HG03439 (cell line): ENCODE data around the gene EPS15.
"Not testable (repeated sequence)": the region's sequence is repeated elsewhere in the genome, so short reads cannot be mapped to it uniquely, and the experiment has no call there.

ENCODE experiments used
- ATAC-seq: cut with Tn5 transposase; IDR thresholded peaks from one replicate; pipeline ENCODE4 v1.9.1; 2021; ENCODE audit warnings: mild to moderate bottlenecking, moderate library complexity; ENCODE audit not compliant: unreplicated experiment

EPS15 gene

DNA sequence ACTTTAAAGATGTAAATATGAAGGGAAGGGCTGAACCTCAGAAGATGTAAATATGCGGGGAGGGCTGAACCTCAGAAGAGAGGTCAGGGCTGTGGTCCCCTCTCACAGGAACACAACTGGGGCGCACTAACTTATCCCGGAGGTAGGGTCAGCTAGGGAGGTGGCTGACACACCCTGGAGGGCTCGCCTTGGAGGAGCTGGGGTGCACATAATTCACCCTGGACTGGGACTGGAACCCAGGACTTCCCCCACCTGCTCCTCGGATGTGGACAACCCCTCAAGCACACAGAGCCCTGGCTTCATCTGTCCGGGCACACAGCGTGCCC is 174.8 kb downstream of the EPS15 start:
- no peak for ATAC-seq

DNA sequence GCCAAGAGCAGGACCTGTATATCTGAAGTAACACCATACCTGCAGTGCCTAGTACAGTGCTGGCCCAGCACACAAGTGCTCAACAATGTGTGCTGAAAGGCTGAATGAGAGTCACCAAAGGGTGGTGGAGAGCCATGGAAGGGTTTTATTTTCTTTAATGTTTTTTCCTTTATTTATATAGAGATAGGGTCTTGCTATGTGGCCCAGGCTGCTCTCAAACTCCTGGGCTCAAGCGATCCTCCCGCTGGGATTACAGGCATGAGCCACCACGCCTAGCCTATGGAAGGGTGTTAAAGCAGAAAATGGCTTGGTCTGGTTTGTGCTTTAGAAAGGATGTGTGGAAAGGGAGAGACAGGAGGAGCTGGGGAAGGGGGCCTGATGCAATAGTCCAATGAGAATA is 175.4 kb downstream of the EPS15 start:
- no peak for ATAC-seq

DNA sequence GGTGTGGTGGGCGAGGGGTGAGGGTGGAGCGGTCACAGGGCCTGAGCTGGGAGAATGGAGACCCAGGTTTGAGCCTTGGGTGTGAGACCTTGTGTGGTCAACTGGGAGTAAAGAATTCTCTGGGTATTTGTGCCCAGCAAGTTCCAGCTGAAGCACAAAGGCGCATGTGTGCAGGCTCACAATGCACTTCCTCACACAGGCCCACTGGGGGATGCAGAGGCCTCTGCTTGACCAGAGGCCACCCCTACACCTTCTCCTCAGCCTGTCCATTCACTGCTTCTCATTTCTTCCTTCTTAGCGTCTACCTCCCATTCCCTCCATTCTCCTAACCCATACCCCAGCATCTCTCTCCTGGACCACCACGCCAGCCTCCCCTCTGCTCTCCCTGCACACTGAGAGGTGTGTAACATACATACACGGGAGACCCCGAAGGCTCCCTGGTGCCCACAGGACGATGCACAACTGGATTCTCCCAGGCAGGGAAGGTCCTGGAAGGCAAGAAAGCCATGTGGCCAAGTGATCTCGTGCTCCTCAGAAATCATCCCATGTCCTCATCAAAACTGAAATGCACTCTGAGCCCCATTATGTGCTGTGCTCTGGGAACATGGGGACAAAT is 176.4 kb downstream of the EPS15 start:
- ATAC-seq: no peak

DNA sequence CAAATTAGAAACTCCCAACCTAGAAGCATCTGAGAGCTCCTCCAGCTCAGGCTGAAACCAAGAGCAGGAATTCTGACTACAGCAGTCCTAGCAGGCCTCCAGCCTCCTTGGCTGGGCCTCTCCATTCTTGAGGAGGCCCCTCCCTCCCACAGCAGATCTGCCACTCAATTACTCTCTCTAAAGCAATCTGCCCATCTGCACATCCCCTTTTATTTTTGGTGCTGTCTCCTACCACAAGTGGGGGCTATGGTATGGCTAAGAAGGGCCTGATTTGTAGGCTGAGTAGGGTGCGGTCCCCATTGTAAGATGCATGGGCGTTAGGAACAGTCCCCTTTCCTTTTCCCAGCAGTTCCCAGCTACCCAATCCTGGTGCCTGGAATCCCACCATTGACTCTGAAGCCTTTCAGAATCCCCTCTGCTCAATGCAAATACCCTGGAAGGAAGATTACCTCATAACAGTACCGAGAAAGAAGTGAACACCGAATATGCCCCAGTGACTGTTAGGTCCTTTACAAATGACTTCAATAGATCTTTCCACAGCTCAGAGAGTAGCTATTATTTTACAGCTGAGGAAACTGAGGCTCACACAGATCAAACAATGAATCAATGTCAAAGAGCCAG is 177.1 kb downstream of the EPS15 start:
- ATAC-seq: peak; percentile 46

DNA sequence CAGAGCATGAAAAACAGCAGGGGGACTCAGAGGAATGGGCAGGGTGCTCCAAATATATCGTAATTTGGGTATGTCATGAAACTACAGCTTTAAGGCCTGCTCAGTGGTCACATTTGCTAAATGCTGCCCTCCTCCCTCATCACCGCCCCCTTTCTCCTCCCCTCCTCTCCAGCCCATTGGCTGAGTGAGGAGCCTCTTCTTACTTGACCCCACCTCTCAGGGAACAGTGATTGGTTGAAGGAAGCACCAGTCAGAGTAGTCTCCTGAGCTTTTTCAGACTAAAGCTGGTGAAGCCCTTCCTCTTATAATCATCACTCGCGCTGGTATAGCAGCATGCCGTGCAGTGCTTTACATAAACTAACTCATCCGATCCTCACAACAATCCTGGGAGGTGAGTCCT is 178.7 kb downstream of the EPS15 start:
- ATAC-seq: no peak

DNA sequence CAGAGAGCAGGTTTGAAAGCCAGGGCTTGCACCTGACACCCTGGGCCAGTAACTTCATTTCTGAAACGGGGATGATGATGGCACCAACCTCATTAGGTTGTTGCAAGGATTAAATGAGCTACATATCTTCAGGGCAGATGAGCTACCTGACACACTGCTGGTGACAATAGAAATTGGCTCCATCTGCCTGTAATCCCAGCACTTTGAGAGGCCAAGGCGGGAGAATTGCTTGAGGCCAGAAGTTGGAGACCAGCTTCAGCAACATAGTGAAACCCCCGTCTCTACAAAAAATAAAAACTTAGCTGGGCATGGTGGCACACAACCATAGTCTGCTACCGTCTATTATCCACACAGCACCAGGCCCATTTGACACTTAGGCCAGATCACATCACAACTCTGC is 182.4 kb downstream of the EPS15 start:
- no peak for ATAC-seq

DNA sequence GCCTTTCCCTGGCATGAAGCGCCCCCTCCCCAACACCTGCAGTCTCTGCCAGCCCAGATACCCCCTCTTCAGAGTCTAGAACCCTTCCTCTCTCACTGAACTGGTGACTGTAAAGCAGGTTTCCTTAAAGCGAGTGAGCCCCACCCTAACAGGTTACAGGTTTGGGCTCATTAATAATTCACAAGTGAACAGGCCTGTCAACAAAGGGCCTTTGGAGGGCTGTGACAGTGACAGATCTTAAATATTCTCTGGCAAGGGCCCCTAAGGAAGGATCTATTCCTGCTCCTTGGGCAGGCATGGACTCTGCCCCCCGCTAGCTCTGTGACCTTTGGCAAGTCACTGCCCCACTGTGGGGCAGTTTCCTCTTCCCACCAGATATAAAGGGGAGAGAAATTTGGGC is 183.1 kb downstream of the EPS15 start:
- no peak for ATAC-seq

DNA sequence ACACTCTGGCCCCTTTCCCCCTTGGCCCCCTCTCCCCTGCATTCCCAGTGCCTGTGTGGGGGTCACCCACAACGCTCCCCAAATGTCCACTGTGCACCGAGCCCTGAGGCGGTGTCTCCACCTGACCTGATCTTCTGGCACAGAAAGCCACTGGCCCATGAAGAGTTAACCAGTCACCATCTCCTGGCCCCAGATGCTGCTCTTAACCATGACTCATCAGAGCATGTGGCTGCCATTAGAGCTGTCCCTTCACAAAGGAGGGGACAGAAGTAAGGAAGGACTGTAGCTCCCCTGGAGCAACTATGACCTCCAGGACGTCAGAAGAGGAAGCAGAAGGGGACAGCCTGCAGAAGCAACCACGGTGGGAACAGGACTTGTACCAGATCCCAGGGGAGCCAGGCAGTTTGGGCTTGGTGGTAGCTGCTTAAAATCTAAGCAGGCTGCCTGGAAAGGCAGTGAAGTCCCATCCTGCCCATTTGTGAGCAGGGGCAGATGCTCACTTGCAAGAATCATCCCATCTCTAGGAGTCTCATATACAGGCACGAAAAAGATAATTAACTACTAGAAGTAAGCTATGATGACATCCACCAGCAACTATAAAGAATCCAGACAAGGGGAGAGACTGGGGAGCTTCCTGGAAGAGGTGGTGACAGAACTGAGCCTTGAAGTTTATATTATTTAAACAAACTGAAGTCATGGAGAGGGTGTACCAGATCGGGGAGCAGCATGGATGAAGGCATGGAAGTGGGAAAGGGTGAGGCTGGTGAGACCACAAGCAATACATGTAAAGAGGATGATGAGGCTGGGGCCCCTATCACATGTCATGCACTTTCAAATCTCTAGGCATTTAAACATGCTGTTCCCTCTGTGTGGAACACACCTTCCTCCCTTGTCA is 187.6 kb downstream of the EPS15 start:
- ATAC-seq: peak; percentile 57

DNA sequence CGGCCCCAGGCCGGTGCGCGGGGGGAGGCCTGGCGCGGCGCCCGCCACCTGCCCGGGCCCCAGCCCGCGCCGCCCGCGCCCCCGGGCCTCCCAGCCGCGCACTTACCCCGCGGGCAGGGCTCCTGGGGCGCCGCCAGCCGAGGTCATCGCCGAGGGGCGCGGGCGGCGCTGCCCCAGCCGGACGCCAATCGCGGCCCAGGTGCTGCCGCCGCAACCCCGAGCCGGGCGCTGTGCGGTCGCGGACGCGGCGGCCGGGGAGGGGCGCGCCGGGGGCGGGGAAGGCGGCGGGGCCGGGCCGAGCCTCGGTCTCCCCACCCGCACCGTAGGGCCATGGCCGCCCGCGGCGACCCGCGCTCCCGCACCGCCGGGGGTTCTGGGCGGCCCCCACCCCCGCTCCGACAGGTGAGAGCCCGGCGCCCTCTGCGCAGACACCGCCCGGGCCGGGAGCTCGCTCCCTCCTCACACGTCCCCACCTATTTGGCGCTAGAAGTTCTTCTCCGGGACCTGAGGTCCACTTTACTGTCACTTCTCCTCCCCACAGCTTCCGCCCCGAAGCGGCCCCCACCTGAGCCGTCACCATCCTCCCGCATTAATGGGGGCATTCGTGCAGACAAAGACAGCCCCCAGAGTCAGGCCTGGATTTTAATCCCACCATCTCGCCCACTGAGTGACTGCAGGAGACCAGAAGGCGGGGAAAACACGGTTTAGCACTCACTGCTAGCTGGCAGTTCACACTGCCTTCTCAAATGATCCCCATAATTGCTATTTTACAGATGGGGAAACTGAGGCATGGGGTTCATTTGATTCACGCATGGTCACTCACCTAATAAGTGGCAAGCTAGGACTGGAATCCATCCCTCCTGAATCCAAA is 188.5 kb downstream of the EPS15 start, which contains the start of gene TTC39A:
Gene TTC39A, minus strand, starts transcription at position 232 of the 871 bp plus-strand sequence. Its CDS starts 85 bp downstream, at position 147.
- no peak for ATAC-seq

DNA sequence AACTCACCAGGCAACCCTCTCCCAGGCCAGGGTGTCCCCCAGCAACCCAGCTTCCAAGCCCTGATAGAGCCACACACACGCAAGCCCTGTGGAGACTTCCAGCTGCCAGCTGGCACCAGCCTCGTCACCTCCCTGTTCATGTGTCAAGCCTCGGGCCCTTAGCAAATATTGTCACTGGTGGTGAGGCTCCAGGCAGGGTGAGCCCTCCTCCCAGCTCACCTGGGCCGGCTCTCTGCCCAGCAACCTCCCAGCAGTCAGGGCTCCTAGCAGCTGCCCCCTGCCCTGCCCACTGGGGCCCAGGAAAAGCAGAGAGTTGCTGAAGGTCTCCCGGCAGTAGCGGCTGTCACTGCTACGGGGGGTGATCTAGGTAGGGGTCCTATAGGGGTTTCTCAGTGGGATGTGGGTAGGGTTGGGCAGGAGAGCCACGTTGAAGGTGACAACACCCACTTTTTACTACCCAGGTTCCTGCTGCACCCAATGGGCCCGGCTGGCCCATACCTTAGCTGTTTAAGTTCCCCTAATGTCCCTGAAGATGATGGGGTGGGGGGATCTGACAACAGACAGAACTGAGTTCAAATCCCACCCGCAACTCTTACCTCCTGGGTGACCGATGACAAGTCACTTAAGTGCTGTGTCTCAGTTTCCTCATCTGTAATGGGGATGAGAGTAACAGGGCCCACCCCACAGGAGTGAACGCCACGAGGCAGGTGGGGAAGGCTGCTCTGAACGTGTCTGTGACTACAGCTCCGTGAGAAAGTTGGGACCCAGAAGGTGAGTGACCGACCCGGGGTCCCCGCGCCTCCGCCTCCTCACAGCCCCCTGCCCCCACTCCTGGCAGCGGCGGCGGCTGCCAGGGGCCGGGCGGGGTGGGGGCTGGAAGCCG is 189.4 kb downstream of the EPS15 start:
- no peak for ATAC-seq

DNA sequence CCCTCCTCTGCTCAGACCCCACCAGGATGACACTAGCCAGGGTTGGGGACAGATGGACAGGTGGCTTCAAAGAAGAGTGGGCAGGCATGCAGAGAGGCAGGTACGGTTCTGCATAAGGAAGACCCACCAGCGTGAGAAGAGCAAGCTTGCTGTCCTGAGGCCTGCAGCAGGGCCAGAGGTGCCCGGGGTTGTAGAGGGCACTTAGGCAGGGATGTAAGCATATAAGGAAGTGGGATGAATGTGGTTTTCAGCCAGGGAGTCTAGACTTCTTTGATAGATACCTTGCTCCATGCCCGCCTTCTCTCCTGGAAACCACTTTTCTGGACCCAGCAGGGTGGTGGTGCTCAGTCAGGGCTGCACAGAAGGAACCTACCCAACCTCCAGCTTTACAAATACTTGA is 190.1 kb downstream of the EPS15 start:
- no peak for ATAC-seq

DNA sequence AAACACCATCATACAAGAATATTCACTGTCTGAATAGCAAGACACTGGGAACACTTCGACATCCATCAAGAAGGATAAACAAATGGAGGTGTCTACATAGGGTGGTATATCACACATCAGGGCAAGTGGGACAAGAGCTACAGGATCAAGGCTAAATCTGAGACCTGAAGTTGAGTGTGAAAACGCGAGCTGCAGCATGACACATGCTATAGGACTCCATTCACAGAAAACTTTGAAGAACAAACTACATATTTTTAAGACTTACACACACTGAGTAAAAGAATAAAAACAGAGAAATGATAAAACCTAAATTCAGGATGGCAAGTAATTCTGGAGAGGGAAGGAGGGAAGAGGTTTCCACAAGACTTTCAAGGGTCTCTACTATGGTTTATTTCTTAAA is 190.8 kb downstream of the EPS15 start:
- no peak for ATAC-seq

DNA sequence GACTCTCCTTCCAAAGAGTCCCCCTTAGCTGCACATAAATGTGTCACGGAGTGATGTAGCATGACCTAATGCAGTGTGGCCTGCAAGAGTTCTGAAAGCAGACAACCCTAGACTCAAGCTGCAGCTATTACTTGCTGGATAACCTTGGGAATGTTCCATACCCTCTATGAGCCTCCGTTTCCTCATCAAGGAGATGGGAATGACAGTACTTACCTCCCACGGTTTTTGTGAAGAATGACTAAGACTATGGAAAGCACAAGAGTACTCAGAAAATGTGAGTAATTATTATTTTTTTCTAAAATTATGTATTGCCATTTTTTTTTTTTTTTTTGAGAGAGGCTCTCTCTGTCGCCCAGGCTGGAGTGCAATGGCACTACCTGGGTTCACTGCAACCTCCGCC is 191.7 kb downstream of the EPS15 start:
- no peak for ATAC-seq

DNA sequence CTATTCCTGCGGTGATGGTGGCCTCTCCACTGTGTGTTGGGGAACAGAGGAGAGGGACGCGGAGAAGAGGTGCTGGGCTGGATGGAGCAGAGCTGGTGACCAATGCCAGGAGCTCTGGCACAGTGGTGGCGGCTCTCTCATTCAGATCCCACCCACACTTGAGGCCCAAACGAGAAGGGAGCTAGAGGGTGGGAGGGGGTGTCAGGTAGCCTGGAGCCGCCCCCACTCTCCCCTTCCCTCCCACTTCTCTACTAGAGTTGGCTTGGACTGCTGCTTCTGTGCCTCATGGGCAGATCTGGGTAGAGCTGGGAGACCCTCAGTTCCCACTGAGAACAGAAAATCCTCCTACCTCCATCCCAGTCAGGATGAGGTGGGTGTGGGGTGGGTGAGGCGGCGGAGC is 192.2 kb downstream of the EPS15 start:
- ATAC-seq: no peak

DNA sequence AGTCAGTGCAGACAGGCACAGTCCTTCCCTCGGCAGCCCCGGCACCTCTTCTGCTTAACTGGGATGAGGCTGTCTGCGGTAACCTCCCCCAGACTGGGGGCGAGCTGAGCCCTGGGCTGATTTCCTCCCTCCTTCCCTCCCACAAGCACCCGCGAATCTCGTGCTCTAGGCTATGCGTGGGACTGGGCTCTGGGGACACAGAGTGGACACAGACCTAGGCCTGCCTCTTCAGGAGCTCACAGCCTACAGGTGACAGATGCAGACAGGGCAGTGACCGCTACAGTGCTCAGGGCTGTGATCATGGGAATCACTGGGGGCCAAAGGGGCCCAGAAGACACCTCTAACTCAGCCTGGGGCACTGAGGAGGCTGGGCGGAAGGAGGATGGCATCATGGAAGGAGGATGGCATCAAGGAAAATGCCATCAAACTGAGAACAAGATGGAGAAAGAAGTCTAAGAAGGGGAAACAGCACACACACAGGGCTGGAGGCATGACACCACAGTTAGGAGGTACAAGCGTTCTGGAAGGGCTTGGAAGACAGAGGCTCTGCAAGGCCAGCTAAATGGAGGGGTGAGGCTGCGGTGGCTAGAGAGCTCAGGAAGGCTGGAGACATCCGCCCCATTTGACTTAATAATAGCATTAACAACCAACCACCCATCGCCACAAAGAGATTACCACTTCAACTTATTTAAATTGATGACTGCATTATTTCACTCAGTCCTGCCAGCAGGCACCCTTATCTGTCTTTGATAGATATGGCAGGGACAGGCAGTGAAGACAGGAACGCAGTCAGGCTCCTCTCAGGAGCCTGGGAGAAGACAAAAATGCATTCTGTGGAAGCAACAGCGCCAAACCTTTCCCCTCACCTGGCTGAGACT is 192.9 kb downstream of the EPS15 start:
- no peak for ATAC-seq

DNA sequence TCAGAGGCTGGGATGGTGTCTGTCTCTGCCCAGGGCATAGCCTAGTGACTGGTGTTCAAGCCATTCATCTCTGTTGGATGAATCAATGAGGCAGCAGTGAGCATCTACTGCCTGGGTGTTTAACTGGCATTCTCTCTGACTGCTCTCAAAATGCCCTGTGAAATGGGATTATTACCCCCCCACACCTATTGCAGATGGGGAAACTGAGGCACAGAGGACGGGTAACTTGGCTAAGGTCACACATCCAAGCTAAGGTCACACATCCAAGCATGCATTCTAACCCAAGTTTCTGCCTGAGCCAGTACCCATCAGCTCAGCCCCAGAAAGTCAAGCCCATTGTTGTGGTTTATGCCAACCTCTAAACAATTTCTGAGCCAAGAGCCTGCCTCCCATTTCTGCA is 193.7 kb downstream of the EPS15 start:
- no peak for ATAC-seq

DNA sequence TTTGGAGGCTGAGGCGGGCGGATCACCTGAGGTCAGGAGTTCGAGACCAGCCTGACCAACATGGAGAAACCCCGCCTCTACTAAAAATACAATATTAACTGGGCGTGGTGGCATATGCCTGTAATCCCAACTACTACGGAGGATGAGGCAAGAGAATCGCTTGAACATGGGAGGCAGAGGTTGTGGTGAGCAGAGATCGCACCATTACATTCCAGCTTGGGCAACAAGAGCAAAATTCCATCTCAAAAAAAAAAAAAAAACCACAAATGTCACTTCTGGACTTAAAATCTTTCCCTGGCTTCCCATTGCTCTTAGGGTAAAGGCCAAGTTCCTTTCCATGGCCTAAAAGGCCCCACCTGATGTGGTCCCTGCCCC is 194.1 kb downstream of the EPS15 start:
- not testable (repeated sequence) for ATAC-seq

DNA sequence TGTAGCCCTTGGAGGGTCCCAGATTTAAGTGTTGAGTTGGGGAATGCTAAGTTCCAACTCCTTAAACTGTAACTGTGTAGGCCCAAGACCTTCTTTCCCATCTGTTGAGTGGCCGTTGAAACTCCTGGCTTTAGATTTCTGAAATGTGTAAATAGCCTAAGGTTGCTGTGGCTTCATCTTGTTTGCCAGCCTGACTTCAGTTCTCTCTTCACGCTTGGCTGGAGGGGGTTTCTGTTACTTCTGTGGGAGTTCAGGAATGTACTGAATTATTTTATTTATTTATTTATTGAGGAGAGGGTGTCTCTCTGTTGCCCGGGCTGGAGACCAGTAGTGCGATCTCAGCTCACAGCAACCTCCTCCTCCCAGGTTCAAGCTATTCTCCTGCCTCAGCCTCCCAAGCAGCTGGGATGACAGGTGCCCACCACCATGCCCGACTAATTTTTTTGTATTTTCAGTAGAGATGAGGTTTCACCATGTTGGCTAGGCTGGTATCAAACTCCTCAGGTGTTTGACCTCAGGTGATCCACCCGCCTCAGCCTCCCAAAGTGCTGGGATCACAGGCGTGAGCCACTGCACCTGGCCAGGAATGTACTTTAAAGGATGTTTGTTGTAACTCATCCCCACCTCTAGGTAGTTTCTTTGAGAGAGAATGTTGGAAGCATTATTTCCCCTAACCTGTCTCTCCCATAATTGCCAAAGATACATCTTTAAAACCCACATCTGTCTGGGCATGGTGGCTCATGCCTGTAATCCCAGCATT is 194.6 kb downstream of the EPS15 start:
- no peak for ATAC-seq
